Endothelial cell of umbilical vein (primary cell): Measurements from ENCODE around the gene MCRIP1. TPM values are rescaled to one million over a fixed set of nuclear protein-coding genes. Genes with fewer than 3 reads are reported as not detected.

ENCODE experiments used
- BruUV-seq: library from RNA; stranded (reverse); fragments of 400-500 nt; replicated peaks from 2 replicates; lab custom pipeline; 2021; lab: Mats Ljungman, UMichigan
- CTCF ChIA-PET: fragments of 300-600, 350-600 bp; sonication (Branson Sonifier 250); formaldehyde crosslinking; loops from one replicate; lab custom pipeline; 2021; ENCODE audit warnings: antibody characterized with exemption, inconsistent platforms; lab: Charles Lee
- POLR2A ChIA-PET: fragments of 300-600, 350-600 bp; sonication (Branson Sonifier 250); formaldehyde crosslinking; loops from one replicate; lab custom pipeline; 2021; ENCODE audit warnings: antibody characterized with exemption, inconsistent platforms; lab: Charles Lee
- DNase-seq: peaks from one replicate; pipeline ENCODE4 v3.0.0-alpha.2; 2011; ENCODE audit warnings: low read depth, low spot score
- FAIRE-seq: peaks from 2 replicates; lab custom pipeline; 2011; peaks lifted over from hg19 to GRCh38; lab: Jason Lieb, UNC
- H2AFZ ChIP-seq: 2 replicates; pipeline ENCODE4 v1.6.0; 2012; ENCODE audit warnings: low read depth, low read length, control low read depth, inconsistent platforms
- H3K27ac ChIP-seq: 2 replicates; pipeline ENCODE4 v1.5.1; 2011; ENCODE audit warnings: low read depth, mild to moderate bottlenecking, control low read depth, low read length, moderate library complexity; ENCODE audit not compliant: insufficient read depth
- H3K27me3 ChIP-seq, 2 experiments: 2 replicates each; pipeline versions ENCODE4 v1.6.0 to v1.6.1; 2011; ENCODE audit warnings: low read length in 2 of 2, mixed read lengths in 1 of 2; ENCODE audit not compliant: control insufficient read depth in 2 of 2, insufficient read depth in 2 of 2
- H3K36me3 ChIP-seq, 2 experiments: 2 replicates in 1 of 2; 3 replicates in 1 of 2; pipeline ENCODE4 v1.5.1; 2011; ENCODE audit warnings: low read length in 2 of 2, mild to moderate bottlenecking in 1 of 2, moderate library complexity in 1 of 2; ENCODE audit not compliant: control insufficient read depth in 2 of 2, insufficient read depth in 2 of 2; ENCODE audit errors: extremely low read depth in 1 of 2
- H3K4me1 ChIP-seq: 3 replicates; pipeline ENCODE4 v1.5.1; 2011; ENCODE audit warnings: mild to moderate bottlenecking, low read length; ENCODE audit not compliant: control insufficient read depth, insufficient read depth; ENCODE audit errors: extremely low read depth
- H3K4me2 ChIP-seq: 2 replicates; pipeline ENCODE4 v1.6.1; 2011; ENCODE audit warnings: low read length, control low read depth, mixed read lengths; ENCODE audit not compliant: insufficient read depth
- H3K4me3 ChIP-seq, 3 experiments: fragments of 200-600 bp in 1 of 3; sonication (generic), shearing (Covaris generic) in 1 of 3; replicated peaks in 1 of 3; 2 replicates each; pipeline ENCODE4 v1.5.1; 2011 to 2016; ENCODE audit warnings: control low read depth in 3 of 3, low read length in 3 of 3, mild to moderate bottlenecking in 2 of 3, inconsistent platforms in 1 of 3, low read depth in 1 of 3, moderate library complexity in 1 of 3; ENCODE audit not compliant: insufficient read depth in 1 of 3
- H3K79me2 ChIP-seq: 2 replicates; pipeline ENCODE4 v1.6.0; 2012; ENCODE audit warnings: low read length, inconsistent platforms; ENCODE audit not compliant: control insufficient read depth, insufficient read depth
- H3K9ac ChIP-seq: replicated peaks from 2 replicates; pipeline ENCODE3; 2011; ENCODE audit warnings: low read length, control low read depth; ENCODE audit not compliant: insufficient read depth; ENCODE audit errors: extremely low read depth
- H3K9me1 ChIP-seq: replicated peaks from 3 replicates; pipeline ENCODE4 v1.6.0; 2011; ENCODE audit warnings: mild to moderate bottlenecking, low read length; ENCODE audit not compliant: control insufficient read depth, insufficient read depth; ENCODE audit errors: extremely low read depth
- H3K9me3 ChIP-seq: replicated peaks from 2 replicates; pipeline ENCODE4 v1.5.1; 2012; ENCODE audit warnings: low read length, inconsistent platforms; ENCODE audit not compliant: control insufficient read depth, insufficient read depth
- H4K20me1 ChIP-seq: replicated peaks from 2 replicates; pipeline ENCODE3; 2011; ENCODE audit warnings: mild to moderate bottlenecking, low read length; ENCODE audit not compliant: control insufficient read depth, insufficient read depth; ENCODE audit errors: extremely low read depth
- CTCF ChIP-seq, 2 donors: IDR thresholded peaks; 1 replicate in 1 of 2; 2 replicates in 1 of 2; pipeline ENCODE4 v1.5.1; 2011; ENCODE audit warnings: low read length in 2 of 2, mild to moderate bottlenecking in 2 of 2, moderate library complexity in 2 of 2, control low read depth in 1 of 2, inconsistent platforms in 1 of 2, low read depth in 1 of 2; ENCODE audit not compliant: insufficient read depth in 1 of 2; ENCODE audit errors: extremely low read depth in 1 of 2
- EZH2 ChIP-seq: IDR thresholded peaks from 2 replicates; pipeline ENCODE4 v1.6.1; 2012; ENCODE audit warnings: borderline replicate concordance, low read depth, mild to moderate bottlenecking, moderate library complexity, low read length, inconsistent platforms; ENCODE audit not compliant: severe bottlenecking
- FOS ChIP-seq: IDR thresholded peaks from 2 replicates; pipeline ENCODE4 v1.6.1; 2011; ENCODE audit warnings: mild to moderate bottlenecking, low read length, moderate library complexity, borderline replicate concordance; ENCODE audit not compliant: insufficient read depth
- GATA2 ChIP-seq: IDR thresholded peaks from 2 replicates; pipeline ENCODE4 v1.7.0; 2011; ENCODE audit warnings: low read depth, mild to moderate bottlenecking, moderate library complexity, mixed read lengths, low read length; ENCODE audit not compliant: insufficient read length, insufficient read depth
- JUN ChIP-seq: IDR thresholded peaks from 2 replicates; pipeline ENCODE4 v1.6.1; 2011; ENCODE audit warnings: borderline replicate concordance, low read depth; ENCODE audit not compliant: insufficient read length, insufficient read depth
- MAX ChIP-seq: IDR thresholded peaks from 2 replicates; pipeline ENCODE4 v1.6.1; 2011; ENCODE audit not compliant: insufficient read depth, insufficient read length
- MYC ChIP-seq: IDR thresholded peaks from one replicate; pipeline ENCODE4 v1.6.1; 2011; ENCODE audit warnings: mild to moderate bottlenecking, low read depth, low read length
- POLR2A ChIP-seq: IDR thresholded peaks from 2 replicates; pipeline ENCODE4 v1.6.1; 2012; ENCODE audit warnings: low read depth, mild to moderate bottlenecking, control low read depth, low read length
- POLR2AphosphoS5 ChIP-seq: IDR thresholded peaks from 2 replicates; pipeline ENCODE4 v1.6.1; 2012; ENCODE audit warnings: low read depth, mild to moderate bottlenecking, control low read depth, low read length, moderate library complexity; ENCODE audit not compliant: insufficient read depth
- dilution Hi-C: fragments of 300-500 bp; cut with MboI; formaldehyde crosslinking; loops from one replicate; pipeline ENCODE4 v1.15.0; 2019; ENCODE audit warnings: low sequenced_read_pairs; ENCODE audit not compliant: extremely low pct_ligation_motif_present
- intact Hi-C: fragments of 100-400 bp; cut with micrococcal nuclease; formaldehyde crosslinking; loops from one replicate; pipeline ENCODE4 v1.10.0; 2022
- polyA plus RNA-seq, 4 experiments: library from polyadenylated mRNA; depleted of rRNA in 3 of 4; stranded (reverse) in 3 of 4; unstranded in 1 of 4; fragments of >200 nt; gene quantifications; 2 replicates each; pipeline versions ENCODE4 v1.2.1 to v1.2.3, GENCODE V29; 2011 to 2012; ENCODE audit warnings: missing spikeins in 1 of 4
- total RNA-seq: library from RNA; stranded (reverse); gene quantifications from 2 replicates; pipeline ENCODE4 v1.2.3, GENCODE V29; 2021

The MCRIP1 gene
- total and polyA plus RNA-seq, 2 donors (not counting 3 experiments of a cell fraction or from before 2014, with no cell fraction given) = 121 to 205 TPM

DNA sequence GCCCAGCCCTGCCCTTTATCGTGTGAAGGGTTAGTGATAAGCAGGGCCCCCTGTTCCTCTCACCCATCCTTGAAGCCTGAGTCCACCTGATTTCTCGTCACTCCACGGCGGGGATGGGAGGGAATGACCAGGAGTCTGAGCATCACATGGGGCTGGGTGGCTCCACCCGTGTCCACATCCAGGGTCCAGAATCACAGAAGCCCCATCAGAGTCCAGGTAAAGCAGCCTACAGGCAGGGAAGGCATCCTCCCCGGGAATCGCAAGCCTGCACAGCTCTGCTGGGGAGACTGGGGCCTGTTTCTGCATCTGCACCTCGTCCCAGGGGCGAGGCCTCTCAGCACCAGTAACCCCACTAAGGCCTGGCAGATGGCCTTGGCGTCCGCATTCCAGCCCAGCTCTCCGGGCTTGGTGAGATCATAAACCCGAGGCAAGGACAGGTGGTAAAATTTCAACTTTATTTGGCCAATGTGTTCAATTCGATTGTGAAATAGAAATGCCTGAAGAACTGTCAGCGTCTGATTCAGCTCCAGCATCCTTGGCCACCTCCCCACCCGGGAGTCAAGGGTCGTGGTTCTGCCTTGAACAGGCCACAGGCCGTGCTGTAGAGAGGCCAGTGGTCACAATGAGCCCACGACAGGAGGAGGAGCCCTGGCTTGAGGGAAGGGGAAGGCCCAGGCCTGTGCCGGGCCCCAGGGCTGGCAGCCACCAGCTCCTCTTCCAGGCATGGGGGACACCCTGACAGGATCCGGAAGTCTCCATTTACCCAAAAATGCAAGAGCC, 9.8 kb upstream of the MCRIP1 start:
- no peaks in the 10 kb centered on the region for H4K20me1 ChIP-seq
- CTCF ChIA-PET = interaction anchor here (1.2 kb wide), 1 partner anchor 321 kb away, joined by 3 read pairs; no protein-coding TSS in a partner anchor
- no peak overlapping the region for H3K4me2 ChIP-seq
- no peaks in the 10 kb centered on the region for H3K4me1 ChIP-seq
- intact Hi-C loops = no loop called here
- no peaks in the 10 kb centered on the region for H3K27me3 ChIP-seq
- no peak overlapping the region for H3K4me3 ChIP-seq
- no peak overlapping the region for H3K9ac ChIP-seq
- DNase-seq (no peak), FAIRE-seq (no peak)
- no peak for TF ChIP-seq JUN
- no peak for TF ChIP-seq EZH2
- TF ChIP-seq MYC = no peak
- TF ChIP-seq GATA2 = no peak
- no peak for TF ChIP-seq CTCF (IDR thresholded peaks at IDR 0.05; ENCODE audit: extremely low read depth in 1 of 2, insufficient read depth in 1 of 2, low read depth in 1 of 2, low read length in 2 of 2)
- no peak for TF ChIP-seq FOS
- no peak for TF ChIP-seq POLR2AphosphoS5
- TF ChIP-seq POLR2A = no peak
- TF ChIP-seq MAX = no peak
- no TSS peak for BruUV-seq
- H3K9me1 ChIP-seq = no peaks in the 10 kb centered on the region
- dilution Hi-C loops = no loop called here
- H3K9me3 ChIP-seq = no peaks in the 10 kb centered on the region
- H2AFZ ChIP-seq = no peak overlapping the region
- POLR2A ChIA-PET = no interaction called here
- peaks cover 24 to 48% of the 10 kb centered on the region in 2 experiments for H3K36me3 ChIP-seq
- no peak overlapping the region for H3K27ac ChIP-seq
- no peaks in the 10 kb centered on the region for H3K79me2 ChIP-seq
